ENCODE data around the gene RBM38.

DNA sequence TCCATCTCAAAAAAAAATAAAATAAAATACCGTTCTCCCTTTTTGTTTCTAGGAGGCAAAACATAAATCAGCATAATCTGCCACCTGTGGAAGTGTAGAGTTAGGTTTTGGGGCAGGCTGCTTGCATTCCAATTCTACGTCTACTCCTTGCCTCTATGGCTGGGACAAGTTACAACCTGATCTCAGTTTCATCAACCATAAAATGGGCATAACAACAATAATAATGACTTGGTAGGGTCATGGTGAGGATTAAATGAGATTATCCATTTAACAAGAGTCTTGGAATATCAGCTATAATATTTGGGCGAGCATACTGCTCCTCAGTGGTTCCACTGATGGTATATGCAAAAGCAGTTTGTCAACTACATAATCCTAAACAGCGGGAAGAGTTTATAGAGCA lies 43.8 kb upstream of the RBM38 start:
- TF ChIP-seq, protein P1, sequence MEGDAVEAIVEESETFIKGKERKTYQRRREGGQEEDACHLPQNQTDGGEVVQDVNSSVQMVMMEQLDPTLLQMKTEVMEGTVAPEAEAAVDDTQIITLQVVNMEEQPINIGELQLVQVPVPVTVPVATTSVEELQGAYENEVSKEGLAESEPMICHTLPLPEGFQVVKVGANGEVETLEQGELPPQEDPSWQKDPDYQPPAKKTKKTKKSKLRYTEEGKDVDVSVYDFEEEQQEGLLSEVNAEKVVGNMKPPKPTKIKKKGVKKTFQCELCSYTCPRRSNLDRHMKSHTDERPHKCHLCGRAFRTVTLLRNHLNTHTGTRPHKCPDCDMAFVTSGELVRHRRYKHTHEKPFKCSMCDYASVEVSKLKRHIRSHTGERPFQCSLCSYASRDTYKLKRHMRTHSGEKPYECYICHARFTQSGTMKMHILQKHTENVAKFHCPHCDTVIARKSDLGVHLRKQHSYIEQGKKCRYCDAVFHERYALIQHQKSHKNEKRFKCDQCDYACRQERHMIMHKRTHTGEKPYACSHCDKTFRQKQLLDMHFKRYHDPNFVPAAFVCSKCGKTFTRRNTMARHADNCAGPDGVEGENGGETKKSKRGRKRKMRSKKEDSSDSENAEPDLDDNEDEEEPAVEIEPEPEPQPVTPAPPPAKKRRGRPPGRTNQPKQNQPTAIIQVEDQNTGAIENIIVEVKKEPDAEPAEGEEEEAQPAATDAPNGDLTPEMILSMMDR (IDR thresholded peaks at IDR 0.05): no peak
- no peak for TF ChIP-seq POLR2A (IDR thresholded peaks at IDR 0.05)

All from esophagus squamous epithelium (tissue), 4 donors.